ENCODE measurements around the gene NDUFAF8.

Gene NDUFAF8

DNA sequence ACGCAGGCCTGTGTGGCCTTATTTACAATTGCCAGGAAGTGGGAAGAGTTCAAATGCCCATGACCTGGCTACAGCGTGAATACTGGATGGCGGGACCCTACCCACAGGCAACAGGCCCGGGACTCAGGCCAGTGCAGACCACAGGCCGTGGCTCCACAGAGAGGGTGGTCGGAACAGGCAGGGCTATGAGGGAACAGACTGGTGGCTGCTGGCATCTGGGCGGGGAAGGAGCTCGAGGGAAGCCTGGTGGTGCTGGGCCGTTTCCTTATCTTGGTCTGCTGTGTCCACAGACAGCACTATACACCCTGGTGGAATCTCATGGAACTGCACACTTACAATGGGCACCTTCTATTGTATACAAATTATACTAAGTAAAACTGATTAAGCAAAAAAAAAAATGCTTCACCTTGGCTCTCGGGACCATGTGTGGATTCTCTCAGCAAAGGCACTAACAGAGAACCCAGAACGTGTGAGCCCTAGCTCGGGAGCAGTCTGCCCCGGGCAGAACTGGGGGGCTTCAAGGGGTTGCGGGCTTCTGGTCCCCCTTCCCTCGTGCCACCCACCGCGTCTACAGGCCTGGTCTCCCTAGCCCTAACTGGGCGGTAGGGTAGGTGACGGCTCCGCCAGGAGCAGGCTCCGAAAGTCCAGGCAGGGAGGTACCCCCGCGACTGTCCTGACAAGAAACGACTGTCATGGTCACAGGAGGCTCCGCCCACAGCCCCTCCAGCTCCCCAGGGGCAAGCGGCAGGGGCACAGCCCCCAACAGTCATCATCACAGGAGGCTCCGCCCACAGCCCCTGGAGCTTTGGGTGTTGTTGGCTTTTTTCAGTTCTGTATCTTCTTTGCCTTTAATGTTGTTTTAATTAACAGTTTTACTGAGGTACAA, 38.2 kb upstream of the NDUFAF8 start:
- no peak for DNase-seq (ENCODE audit: low read depth, low spot score)

DNA sequence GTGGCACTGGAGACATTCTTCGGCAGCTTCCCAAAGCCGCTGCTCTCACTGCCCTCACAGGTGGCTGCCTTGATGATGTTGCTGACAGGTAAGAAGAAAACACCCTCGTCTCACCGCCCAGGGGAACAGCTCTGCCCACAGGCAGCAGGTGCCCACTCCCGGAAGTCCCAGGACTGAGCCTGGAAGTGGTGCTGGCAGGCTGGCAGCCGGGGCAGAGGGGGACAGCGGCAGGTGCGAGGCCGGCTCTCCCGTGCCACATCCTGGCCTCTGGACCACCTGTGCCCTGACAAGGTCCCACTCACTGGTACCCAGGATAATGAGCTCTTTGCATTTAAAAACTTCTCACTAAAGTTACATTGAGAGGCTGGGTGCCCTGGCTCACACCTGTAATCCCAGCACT, 36.8 kb upstream of the NDUFAF8 start:
- DNase-seq (ENCODE audit: low read depth, low spot score): no peak

DNA sequence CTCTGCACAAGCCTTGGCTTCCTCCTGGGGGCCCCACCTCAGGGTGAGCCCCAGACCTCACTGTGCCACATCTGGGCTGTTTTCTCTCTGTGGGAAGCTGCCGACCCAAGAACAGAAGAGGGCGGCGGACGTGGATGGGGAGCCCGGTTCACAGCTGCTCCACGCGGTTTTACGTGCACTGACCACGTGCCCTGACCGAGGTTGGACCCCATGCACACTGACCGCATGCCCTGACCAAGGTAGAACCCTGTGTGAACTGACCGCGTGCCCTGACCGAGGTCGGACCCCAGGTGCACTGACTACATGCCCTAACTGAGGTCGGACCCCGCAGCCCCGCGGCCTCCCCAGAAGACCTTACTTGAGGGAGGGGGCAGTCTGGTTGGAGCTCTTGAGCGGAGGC, 36.0 kb upstream of the NDUFAF8 start:
- DNase-seq (ENCODE audit: low read depth, low spot score): no peak

DNA sequence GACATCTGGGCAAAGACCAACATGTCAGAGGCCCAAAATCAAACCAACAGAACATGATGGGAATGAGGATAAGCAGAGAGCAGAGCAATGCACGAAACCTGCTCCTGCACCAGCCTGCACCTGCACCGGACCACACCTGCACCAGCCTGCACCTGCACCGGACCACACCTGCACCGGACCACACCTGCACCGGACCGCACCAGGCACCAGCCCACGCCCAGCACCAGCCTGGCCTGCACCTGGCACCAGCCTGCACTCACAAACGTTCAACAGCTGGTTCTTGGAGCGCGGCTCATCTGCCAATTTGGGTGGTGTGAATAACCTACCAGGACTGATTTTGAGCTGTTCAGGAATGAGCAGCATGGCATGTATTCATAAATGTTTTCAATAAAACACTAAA, 34.5 kb upstream of the NDUFAF8 start:
- DNase-seq (ENCODE audit: low read depth, low spot score): no peak

DNA sequence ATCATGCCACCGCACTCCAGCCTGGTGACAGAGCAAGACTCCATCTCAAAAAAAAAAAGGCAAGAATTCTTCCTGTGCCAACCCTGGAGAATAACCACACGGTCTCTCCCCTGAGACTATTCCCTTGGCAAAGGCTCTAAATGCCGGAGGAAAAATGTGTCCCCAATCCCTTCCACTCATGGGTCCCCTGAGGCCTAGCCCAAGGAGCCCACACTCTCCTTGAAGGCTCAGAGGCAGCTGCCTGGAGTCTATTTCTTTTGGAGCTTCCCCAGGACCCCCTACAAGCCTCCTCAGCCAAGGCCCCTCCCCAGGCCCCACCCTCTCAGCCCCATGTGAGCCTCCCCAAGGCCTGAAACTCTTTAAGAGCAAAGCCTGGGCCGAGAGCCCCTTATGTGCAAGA, 33.0 kb upstream of the NDUFAF8 start:
- DNase-seq (ENCODE audit: low read depth, low spot score): no peak

DNA sequence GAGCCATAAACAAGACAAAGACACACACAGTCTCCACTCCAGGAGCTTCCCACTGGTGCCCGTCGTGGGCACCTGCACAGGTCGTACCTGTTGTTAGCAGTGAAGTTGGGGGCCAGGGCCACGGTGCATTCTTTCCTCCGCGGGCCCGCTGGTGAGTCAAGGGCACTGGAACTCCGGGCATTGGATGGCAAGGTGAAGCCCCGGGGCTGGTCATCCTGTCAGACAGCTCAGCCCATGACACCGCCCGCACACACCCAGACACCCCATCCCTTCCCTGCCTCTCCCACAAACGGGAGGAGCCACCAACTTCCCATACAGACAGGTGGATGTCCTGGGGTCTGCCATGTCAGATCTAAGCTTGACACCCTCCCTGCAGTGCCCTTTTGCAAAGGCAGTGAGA, 32.5 kb upstream of the NDUFAF8 start:
- no peak for DNase-seq (ENCODE audit: low read depth, low spot score)

DNA sequence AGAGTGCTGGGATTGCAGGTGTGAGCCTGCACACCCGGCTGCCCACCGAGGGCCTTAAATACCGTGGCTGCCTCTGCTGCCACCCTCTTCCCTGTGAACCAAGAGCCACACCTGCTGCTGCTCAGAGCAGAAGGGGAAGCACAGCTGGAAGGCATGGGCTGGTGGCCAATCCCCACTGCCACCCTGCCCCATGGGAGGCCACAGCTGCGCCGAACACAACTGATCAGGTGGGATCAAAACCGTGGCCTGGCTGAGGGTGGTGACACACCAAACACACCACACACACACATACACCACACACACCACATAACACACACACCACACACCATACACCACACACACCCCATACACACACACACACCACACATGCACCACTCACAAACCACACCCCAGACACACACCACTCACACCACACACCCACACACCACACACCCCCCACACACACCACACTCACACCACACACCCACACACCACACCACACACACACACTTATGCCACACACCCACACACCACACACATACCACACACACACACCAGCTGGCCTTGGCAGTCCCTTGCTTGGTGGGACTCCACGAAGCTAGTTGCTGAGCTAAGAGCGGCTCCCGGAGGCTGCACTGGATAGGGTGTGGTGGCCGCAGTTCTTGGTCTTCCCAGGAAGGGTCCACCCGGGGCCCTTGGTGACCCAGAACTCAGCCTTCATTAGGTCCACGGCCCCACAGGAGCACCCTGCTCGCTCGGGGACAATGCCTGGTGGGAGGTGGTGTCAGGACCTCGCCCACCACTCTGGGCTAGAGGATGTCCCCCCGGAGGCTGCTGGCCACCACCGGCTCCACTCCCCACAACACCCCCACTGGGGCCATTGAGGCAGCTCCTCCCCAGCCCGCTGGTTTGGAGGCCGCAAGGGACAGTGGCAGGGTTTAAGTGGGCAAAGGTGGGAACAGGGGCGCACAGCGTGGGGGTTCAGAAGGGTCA, 31.2 kb upstream of the NDUFAF8 start:
- no peak for DNase-seq (ENCODE audit: low read depth, low spot score)

DNA sequence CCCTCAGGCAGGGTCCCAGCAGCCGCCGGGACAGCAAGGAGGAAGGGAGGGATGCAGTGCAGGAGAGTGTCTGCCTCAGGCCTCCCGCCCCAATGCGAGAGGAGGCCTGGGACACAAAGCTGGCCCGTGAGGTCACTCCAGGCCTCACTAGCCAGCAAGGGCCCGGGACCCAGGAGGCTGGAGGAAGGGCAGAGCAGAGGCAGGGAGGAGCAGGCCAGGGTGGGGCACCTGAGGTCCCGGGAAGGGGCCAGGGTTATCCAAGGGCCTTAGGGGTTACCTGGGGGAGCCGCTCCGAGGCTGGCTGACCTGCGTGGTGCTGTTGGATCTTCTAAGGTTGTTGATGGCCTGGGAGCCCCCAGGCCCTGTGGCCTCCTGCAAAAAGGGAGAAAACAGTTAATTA, 30.5 kb upstream of the NDUFAF8 start:
- no peak for DNase-seq (ENCODE audit: low read depth, low spot score)

DNA sequence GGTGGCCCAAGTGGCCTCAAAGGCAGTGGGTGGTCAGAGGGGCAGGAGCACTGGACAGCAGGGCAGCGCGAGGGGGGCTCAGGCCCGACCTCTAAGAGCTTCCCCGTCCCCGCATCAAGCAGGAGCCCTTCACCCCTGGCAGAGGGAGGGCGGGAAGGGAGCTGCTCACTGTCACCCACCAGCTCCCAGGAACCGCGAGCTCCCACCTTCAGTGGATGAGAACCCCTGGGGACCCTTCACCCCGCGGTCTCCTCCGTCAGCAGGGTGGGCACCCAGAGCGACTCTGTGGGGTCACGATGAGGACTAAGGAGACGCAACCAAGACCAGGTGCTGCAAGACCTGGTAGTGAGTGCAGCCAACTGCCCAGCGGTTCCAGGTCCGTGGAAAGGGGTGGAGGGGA, 30.0 kb upstream of the NDUFAF8 start:
- DNase-seq (ENCODE audit: low read depth, low spot score): no peak

DNA sequence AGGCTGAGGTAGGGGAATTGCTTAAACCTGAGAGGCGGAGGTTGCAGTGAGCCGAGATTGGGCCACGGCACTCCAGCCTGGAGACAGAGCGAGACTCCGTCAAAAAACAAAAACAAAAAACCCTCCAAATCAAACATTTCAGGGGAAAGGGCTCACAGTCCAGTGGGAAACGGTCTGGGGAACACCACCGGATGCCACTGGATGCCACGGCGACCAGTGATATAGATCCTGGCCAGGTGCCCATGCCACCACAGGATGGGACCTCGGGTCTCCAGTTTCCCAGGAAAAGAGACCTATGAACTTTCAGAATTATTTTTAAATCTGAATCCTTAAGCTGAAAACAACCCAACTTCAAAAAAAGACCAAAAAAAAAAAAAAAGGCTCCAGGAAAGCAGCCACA, 28.7 kb upstream of the NDUFAF8 start:
- DNase-seq (ENCODE audit: low read depth, low spot score): no peak

DNA sequence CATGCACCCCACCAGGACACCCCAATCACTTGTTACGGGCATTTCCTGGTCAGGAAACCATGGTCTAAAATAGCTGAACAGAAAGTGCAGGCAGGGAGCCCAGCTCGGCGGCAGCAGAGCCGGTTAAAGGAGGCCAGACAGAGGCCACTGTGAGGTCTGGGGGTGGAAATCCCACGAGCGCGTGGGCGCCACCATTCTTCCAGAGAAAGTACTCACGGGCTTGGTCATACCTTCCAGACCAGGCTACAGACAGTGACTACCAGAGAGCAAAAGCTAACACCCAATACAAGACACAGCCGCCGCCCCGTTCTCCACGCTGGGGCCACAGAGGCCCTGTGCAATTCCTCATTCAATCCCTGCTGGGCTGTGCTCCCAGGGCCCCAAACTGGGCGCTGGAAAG, 28.2 kb upstream of the NDUFAF8 start:
- DNase-seq (ENCODE audit: low read depth, low spot score): no peak

DNA sequence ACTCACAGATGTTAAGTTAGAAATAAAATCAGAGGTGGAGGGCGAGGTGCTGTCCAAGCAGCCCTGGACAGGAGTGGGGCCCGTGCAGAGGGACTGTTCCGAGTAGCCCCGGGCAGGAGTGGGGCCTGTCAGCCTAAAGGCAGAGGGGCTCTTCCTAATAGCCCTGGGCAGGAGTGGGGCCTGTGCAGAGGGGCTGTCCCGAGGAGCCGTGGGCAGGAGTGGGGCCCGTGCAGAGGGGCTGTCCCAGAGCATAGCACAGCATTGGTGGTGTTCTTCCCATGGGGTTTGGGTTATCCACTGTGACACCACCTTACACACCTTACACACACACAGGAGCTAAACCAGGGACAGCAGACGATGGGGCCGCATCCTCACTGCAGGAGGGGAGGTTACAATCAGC, 26.8 kb upstream of the NDUFAF8 start:
- DNase-seq (ENCODE audit: low read depth, low spot score): no peak

DNA sequence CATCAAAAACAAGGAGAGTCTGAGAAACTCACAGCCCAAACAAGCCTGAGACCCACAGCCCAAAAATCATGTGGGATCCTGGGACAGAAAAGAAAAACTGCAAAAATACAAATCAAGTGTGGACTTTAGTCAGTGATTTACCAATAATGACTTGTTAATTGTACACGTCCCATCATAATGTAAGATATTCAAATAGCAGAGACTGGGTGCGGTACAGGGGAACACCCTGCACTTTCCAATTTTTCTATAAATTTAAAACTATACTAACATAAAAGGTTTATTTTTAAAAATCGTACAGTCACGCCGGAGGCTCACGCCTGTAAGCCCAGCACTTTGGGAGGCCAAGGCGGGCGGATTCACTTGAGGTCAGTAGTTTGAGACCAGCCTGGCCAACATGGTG, 25.1 kb upstream of the NDUFAF8 start:
- no peak for DNase-seq (ENCODE audit: low read depth, low spot score)

DNA sequence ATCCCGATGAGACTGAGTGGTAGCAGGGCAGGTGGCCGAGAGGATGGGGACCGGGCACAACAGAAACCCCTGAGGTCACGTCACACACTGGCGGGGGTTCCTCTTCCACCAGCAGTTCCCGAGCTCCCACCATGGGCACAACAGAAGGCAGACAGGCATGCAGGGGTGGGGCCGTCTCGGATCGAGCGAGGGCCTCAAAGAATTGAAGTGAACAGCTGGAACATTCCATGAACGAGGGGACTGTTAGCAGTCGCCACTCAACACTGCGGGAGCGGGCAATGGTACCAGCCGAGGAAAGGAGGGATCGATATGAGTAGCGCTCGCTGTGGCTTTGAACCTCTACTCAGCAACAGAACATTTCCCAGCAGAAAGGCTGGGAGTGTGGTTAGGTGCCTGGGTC, 21.6 kb upstream of the NDUFAF8 start:
- DNase-seq (ENCODE audit: low read depth, low spot score): no peak

DNA sequence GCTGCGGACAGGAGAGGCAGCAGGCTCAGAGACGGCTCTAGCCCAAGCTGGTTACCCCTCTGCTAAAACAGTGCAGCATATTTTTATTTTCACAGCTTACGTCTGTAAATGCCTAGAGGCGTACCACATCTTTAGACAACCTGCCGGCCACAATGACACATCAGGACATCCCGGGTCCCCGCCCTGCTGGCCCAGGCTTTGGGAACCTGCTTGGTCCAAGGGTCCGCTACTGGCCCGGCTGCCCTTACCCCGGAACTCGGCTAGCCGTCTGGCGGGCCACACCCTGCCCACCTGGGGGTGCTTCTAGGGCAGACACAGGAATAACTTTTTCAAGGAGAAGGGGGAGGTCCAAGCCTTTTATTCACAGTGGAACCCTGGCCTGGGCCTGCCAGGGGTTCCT, 20.7 kb upstream of the NDUFAF8 start:
- DNase-seq (ENCODE audit: low read depth, low spot score): no peak

DNA sequence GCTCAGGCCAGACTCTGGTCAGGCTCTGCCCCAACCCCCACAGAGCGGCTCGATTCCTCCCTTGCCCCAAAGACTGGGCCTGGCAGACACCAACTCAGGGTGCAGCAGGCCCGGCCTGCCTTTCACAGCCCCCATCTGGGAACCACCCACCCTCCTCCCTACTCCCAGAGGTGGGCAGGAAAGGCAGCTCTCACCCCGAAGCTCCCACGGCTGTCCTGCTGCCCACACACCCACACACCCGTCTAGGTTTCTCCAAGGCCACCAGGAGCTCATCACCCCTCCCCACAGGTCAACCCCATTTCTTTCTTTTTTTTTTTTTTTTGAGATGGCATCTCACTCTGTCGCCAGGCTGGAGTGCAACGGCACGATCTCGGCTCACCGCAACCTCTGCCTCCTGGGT, 20.1 kb upstream of the NDUFAF8 start:
- DNase-seq (ENCODE audit: low read depth, low spot score): no peak

DNA sequence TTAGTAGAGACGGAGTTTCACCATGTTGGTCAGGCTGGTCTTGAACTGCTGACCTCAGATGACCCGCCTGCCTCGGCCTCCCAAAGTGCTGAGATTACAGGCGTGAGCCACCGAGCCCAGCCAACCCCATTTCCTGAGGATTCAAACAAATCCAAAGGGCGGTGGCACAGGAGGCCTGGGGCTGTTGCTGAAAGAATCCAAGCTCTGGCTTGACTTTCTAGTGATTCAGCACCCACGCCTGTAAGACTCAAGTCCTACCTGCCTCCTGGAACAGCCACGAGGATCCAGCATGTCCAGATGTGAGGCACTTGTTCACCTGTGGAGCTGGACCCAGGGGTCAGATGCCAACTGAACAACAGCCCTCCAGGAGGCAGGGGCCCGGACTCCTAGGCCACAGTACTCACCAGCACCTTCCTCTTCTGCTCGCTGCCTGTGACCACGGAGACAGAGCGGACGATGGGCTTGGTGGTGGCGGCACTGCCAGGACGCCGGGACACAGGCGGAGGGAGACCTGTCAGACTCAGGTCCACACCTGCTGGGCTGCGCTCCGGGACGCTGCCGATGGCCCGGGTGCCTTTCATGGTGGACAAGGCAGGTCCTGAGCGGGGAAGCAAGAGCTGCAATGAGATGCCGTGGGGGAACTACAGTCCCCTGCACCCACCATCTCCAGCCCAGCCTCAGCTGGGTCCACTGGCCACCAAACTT, 19.5 kb upstream of the NDUFAF8 start:
- no peak for DNase-seq (ENCODE audit: low read depth, low spot score)

DNA sequence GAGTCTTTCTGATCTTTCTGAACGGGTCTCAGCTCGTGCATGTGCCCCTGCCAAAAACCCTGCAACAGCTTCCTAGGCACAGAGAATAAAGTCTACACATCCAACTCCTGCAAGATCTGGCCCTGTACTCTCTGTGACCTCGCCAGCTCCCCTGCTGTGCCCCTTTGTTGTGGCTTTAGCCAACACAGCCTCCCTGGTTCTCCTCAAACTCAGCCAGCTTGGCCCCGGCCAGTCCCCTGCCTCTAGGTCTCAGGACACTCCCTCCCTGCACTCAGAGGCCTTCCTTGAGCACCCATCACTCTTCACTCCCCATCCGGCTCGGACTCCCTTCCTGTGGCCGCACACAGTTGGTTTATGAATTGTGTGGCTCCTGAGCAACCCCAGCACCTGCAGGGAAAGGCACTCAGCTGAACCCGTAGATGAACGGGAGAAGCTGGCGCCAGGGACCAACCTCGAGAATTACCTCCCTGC, 17.7 kb upstream of the NDUFAF8 start:
- no peak for DNase-seq (ENCODE audit: low read depth, low spot score)

DNA sequence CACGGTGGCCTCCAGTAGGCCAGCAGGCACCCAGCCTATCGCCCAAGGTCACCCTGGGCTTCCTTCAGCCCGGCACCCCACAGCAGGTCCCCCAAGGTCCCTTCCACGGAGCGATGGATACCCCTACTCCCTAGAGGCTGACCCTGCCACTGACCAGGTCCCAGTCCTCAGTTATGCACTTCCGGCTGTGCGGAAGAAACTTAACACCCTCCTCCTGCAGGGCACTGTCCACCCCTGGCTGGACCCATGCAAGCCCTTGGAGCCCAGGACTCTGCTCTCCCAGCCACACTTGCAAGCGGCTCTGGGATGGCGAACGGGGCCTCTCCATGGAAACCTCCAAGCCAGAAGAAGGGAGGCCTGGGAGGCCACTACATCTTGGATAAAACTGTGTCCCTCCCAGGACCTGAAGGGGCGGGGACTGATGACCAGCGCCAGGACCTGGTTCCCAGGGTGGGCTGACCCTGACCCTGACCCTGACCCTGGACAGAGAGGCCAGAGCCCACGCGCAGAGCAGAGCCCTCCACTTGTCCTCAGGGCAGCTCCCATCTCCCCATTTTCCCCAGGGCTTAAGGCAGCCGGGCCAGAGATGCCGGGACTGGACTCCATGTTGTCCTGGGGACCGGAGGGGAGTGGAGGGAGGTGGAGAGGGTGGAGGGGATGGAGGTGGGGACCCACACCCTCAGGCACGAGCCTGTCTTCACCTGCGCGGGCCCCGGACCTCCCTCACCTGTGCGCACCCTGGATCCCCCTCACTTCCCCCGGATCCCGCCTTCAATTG, 17.1 kb upstream of the NDUFAF8 start:
- no peak for DNase-seq (ENCODE audit: low read depth, low spot score)

DNA sequence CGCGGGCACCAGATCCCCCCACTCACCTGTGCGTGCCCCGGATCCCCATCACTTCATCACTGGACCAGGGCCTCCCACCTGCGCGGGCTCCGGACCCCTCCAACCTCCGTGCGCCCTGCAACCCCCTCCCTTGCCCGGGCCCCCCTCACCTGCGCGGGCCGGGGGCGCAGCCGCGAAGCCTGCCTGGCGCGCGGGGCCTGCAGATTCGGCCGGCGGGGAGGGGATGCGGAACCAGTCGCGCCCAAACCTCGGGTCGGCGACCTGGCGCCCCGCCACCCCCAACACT, 16.6 kb upstream of the NDUFAF8 start:
- no peak for DNase-seq (ENCODE audit: low read depth, low spot score)
